GM18520 (cell line): Measurements from ENCODE around the gene ATL2.
"Not testable (repeated sequence)": the region's sequence is repeated elsewhere in the genome, so short reads cannot be mapped to it uniquely, and the experiment has no call there.

Experiments
- ATAC-seq: cut with Tn5 transposase; IDR thresholded peaks from one replicate; pipeline ENCODE4 v1.9.1; 2021; ENCODE audit not compliant: unreplicated experiment

ATL2 gene

GRCh38 chr2:38277245-38278116 lies 99.6 kb downstream of the ATL2 start:
- ATAC-seq: no peak

- ATAC-seq: no peak
Measured at GRCh38 chr2:38274286-38275276, 102.5 kb downstream of the ATL2 start.

DNA sequence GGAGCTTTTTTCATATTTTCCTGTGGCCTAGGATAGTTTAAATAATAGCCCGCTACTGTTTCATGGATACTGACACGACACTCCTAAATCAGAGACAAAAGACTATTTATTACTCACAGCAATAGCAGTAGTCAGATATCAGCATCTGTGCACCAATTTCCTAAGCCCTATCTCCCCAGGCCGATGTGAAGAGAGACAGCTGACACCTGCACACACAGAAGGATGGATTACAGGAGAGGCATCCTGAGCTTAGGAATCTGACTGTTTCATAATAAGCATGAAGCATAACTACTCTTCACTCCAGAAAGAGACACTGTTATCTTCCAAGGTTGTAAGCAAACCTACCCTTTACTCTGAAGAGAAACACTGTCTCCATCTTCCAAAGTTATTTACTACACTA lies 105.4 kb downstream of the ATL2 start:
- no peak for ATAC-seq

- ATAC-seq: no peak
Measured at GRCh38 chr2:38269421-38269820, 107.7 kb downstream of the ATL2 start.

GRCh38 chr2:38268691-38269327 lies 108.3 kb downstream of the ATL2 start:
- no peak for ATAC-seq

- ATAC-seq: no peak
Measured at GRCh38 chr2:38268001-38268400, 109.1 kb downstream of the ATL2 start.

GRCh38 chr2:38267270-38267925 lies 109.7 kb downstream of the ATL2 start:
- ATAC-seq: no peak

GRCh38 chr2:38266382-38267061 lies 110.6 kb downstream of the ATL2 start:
- no peak for ATAC-seq

DNA sequence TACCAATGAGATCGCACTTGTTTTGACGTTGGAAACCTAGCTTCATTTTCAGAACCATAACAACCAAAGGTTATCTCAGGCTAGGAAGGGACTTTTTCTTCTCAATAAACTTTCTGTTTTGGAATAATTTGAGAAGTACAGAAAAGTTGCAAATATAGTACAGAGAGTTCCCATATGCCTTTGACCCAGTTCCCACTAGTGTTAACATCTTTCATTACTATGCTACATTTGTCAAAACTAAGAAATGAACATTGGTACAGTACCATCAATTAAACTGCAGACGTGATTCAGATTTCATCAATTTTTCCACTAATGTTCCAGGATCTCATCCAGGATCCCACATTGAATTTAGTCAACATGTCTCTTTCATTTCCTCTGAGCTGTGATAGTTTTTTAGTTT lies 111.6 kb downstream of the ATL2 start:
- ATAC-seq: no peak

DNA sequence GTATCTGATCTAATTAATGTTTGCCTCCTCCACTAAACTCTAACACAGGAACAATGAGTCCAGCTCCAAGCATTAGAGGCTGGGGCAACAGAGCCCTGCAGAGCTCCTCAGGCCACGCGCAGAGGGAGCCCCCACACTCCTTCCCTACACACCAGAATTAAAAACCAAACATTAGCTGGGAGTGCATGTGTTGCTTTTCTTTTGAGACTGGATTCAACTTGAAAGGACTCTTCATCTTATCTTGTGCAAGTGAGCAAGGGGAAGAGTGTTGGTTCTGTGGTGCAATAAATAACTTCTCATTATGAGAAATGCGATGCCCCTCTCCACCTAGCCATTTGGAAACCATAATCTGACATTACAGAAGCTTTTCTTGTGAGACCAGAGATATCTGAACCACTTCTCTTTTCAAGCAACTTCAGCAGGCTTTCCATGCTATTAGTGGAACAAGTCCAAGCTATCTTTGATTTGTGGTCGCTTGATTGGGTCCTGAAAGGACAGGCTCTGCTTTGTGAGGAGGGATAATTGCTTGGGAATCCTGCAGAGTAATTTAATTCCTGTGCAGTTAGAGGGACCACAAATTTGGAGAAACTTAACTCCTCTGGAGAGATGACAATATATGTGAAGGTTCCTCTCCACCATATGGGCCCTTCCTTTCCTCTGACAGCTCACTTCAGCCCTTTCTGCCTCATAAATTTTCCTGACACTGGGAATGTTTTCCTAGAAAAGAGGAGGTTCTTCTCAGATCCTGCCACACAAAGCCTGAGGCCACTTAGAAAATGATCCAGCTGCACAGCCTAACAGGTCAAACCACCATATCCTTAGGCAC lies 112.5 kb downstream of the ATL2 start:
- ATAC-seq: no peak

DNA sequence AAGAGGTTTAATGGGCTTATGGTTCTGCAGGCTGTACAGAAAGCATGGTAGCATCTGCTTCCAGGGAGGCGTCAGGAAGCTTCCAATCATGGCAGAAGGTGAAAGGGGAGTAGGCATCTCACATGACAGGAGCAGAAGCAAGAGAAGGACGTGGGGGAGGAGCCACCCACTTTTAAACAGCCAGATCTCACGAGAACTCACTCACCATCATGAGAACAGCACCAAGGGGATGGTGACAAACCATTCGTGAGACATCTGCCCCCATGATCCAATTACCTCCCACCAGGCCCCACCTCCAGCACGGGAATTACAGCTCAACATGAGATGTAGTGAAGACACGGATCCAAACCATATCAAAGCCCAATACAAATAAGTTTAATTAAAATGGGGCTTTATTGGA lies 113.8 kb downstream of the ATL2 start:
- no peak for ATAC-seq

DNA sequence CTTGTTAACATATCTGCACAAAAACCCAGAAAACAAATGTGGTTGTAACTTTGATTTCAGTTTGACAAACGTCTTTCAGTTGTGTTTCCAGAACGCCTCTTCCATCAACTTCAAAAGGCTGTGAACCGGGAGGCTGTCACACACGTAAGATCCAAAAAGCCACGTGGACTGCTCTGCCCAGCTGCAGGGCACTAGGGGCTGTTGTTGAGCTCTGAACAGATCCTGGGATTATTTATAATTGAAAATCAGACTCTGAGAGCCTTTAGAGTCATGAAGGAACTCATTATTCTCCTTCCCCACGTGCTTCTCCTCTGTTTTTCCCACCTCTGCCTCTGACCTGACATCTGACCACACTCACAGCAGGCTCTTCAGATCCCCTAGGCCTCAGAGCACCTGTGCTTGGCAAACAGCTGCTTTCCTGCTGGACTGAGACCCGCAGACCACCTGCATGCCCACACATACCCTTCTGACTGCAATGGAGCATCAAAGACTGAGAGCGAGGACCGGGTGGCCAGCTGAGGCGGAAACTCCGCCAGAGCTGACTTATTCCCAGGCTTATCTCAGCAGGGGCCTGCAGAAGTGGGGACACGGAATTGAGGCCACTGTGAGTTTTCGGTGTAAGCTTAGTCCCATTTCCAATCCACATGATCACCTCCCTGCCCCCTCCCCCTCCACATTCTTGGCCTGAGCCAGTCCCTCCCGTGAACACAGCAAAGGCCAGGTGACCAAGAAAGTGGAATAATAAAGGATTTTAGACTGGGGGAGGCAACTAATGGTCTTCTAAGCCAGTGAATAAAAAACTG lies 114.8 kb downstream of the ATL2 start:
- no peak for ATAC-seq

- no peak for ATAC-seq
Measured at GRCh38 chr2:38261569-38262068, 115.5 kb downstream of the ATL2 start.

DNA sequence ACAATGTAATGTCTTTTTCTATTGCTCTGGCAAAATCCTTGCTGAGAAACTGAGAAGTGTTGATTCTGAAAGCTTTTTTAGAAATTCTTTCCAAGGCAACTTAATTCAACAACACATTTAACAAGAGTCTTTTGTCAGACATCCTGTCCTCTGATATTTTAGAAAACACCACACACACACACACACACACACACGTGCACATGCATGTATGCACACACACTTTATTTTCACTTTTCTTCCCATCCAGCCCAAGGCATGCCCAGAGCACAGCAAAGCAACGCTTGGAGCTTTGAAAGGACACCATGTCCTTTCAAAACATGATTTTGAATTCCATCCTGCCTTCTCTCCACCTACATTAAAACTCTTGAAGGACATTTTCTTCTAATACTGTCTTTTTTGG lies 116.1 kb downstream of the ATL2 start:
- no peak for ATAC-seq

DNA sequence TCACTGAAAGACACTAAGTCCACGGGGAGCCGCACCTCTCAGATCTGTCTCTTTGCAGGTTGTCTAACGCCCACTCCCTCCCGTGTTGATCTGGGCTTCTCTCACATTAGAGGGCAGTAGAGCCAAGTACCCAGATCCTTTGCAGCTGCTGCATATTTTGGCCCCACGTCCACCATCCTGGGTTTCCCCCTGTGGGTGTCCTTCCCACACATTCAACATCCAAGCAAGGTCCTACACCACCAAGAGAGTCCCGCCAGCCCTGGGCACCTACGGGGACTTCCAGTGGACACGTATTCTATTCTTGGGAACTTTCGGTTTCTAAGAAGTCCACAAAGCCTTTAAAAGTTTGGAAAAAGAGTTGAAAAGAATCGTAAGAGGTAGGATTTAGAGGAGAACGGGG lies 116.6 kb downstream of the ATL2 start:
- no peak for ATAC-seq

GRCh38 chr2:38259311-38259710 lies 117.8 kb downstream of the ATL2 start:
- no peak for ATAC-seq

DNA sequence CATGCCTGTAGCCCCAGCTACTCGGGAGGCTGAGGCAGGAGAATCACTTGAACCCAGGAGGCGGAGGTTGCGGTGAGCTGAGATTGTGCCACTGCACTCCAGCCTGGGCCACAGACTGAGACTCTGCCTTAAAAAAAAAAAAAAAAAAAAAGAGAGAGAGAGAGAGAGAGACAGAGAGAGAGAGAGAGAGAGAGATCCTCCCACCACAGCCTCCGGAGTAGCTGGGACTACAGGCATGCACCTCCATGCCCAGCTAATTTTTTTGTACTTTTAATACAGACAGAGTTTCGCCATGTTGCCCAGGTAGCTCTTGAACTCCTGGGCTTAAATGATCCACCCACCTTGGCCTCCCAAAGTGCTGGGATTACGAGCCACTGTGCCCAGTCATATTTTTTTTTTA lies 119.4 kb downstream of the ATL2 start:
- not testable (repeated sequence) for ATAC-seq

DNA sequence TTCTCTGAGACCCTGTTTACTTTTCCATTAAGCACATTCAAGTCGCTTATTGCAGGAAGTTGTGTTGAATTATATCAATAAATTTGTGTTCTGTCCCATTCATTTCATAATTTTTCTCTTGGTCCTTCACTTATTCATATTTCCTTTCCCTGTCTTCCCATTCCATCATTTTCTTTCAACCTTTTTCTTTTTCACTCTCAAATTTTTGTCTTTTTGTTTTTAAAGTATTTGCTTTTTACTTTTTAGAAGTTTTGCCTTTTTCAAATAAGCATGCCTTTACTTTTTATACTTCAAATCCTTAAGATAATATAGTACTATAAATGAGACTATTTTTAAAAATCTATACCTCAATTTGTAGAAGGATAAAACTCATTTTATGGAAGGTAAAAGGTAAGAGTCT lies 120.5 kb downstream of the ATL2 start:
- ATAC-seq: no peak
